OCI-LY7 (cell line): ENCODE data around the gene BICRAL. TPM values are rescaled to one million over a fixed set of nuclear protein-coding genes. Genes with fewer than 3 reads are reported as not detected.

ENCODE experiments used
- BruUV-seq: library from RNA; stranded (reverse); fragments of 400-500 nt; replicated peaks from 2 replicates; lab custom pipeline; 2021; lab: Mats Ljungman, UMichigan
- CTCF ChIA-PET: fragments of 300-600 bp; sonication (Branson Sonifier 250); formaldehyde crosslinking; loops from one replicate; lab custom pipeline; 2022; ENCODE audit warnings: antibody characterized with exemption; ENCODE audit not compliant: unreplicated experiment; lab: Charles Lee
- POLR2A ChIA-PET: fragments of 300-600 bp; sonication (Branson Sonifier 250); formaldehyde crosslinking; loops from one replicate; lab custom pipeline; 2022; ENCODE audit warnings: antibody characterized with exemption; lab: Charles Lee
- DNase-seq: peaks from one replicate; pipeline ENCODE4 v3.0.0-alpha.2; 2015; ENCODE audit warnings: low spot score
- H2AFZ ChIP-seq: fragments of 200-600 bp; sonication (generic), shearing (Covaris generic); 2 replicates; pipeline ENCODE4 v1.6.1; 2014; ENCODE audit warnings: mild to moderate bottlenecking, antibody characterized with exemption, low read length, moderate library complexity
- H3K27ac ChIP-seq: fragments of 200-600 bp; sonication (generic); 2 replicates; pipeline ENCODE4 v1.5.1; 2014; ENCODE audit warnings: mixed run types, low read depth, mild to moderate bottlenecking, moderate library complexity, low read length, inconsistent platforms; ENCODE audit not compliant: poor library complexity, severe bottlenecking
- H3K36me3 ChIP-seq: fragments of 200-600 bp; sonication (generic); 2 replicates; pipeline ENCODE4 v1.6.1; 2014; ENCODE audit warnings: mild to moderate bottlenecking, antibody characterized with exemption, low read length, moderate library complexity, mixed read lengths; ENCODE audit not compliant: insufficient read depth
- H3K4me1 ChIP-seq: fragments of 200-600 bp; sonication (generic); 2 replicates; pipeline ENCODE4 v1.5.1; 2014; ENCODE audit warnings: mild to moderate bottlenecking, low read length; ENCODE audit not compliant: insufficient read depth, poor library complexity, severe bottlenecking
- H3K4me2 ChIP-seq: fragments of 200-600 bp; sonication (generic); 2 replicates; pipeline ENCODE4 v1.6.1; 2014; ENCODE audit warnings: mild to moderate bottlenecking, low read length
- H3K4me3 ChIP-seq: fragments of 200-600 bp; sonication (generic); 2 replicates; pipeline ENCODE4 v1.5.1; 2014; ENCODE audit warnings: mild to moderate bottlenecking, low read depth, low read length; ENCODE audit not compliant: poor library complexity, severe bottlenecking
- H3K79me2 ChIP-seq: fragments of 200-600 bp; sonication (generic); 2 replicates; pipeline ENCODE4 v1.6.1; 2016; ENCODE audit warnings: low read depth, mild to moderate bottlenecking, low read length, moderate library complexity, mixed read lengths; ENCODE audit not compliant: insufficient read depth
- H3K9me2 ChIP-seq: fragments of 200-600 bp; sonication (generic); 2 replicates; pipeline ENCODE4 v1.6.1; 2016; ENCODE audit warnings: mild to moderate bottlenecking, low read length, mixed read lengths; ENCODE audit not compliant: insufficient read depth
- H3K9me3 ChIP-seq: fragments of 200-600 bp; sonication (generic); 2 replicates; pipeline ENCODE4 v1.6.1; 2014; ENCODE audit warnings: mild to moderate bottlenecking, mixed run types, low read length, mixed read lengths
- H4K20me1 ChIP-seq: fragments of 200-600 bp; sonication (generic); 2 replicates; pipeline ENCODE4 v1.6.1; 2014; ENCODE audit warnings: mild to moderate bottlenecking, antibody characterized with exemption, low read length, moderate library complexity, mixed read lengths; ENCODE audit not compliant: insufficient read depth
- CTCF ChIP-seq: fragments of 200-600 bp; sonication (generic); conservative IDR thresholded peaks from 2 replicates; pipeline ENCODE4 v1.5.1; 2014; ENCODE audit warnings: mild to moderate bottlenecking, antibody characterized with exemption, low read length, moderate library complexity, mixed read lengths
- EZH2phosphoT487 ChIP-seq: fragments of 200-600 bp; sonication (generic); IDR thresholded peaks from 2 replicates; pipeline ENCODE4 v1.6.1; 2018; ENCODE audit warnings: low read depth, borderline replicate concordance, mild to moderate bottlenecking, mixed run types, antibody characterized with exemption, low read length, moderate library complexity, mixed read lengths
- intact Hi-C: fragments of 100-400 bp; cut with micrococcal nuclease; formaldehyde crosslinking; loops from one replicate; pipeline ENCODE4 v1.10.0; 2022; ENCODE audit not compliant: unreplicated experiment
- total RNA-seq, 2 experiments: library from RNA; depleted of rRNA in 1 of 2; stranded (reverse); fragments of >200 nt in 1 of 2; shearing (Covaris generic) in 1 of 2; gene quantifications; 2 replicates each; pipeline ENCODE4 v1.2.3, GENCODE V29; 2014 to 2022

BICRAL gene
- total RNA-seq, 2 experiments from 2014 or later, result 10.3 to 25.7 TPM

GRCh38 chr6:42808492-42809483, 26.9 kb downstream of the BICRAL start:
- no peaks in the 10 kb centered on the region for H3K9me2 ChIP-seq
- TF ChIP-seq EZH2phosphoT487 (no peak), CTCF (no peak)
- no TSS peak for BruUV-seq
- H4K20me1 ChIP-seq, result no peaks in the 10 kb centered on the region
- no peak overlapping the region for H3K4me2 ChIP-seq
- intact Hi-C loops, result no loop called here
- H2AFZ ChIP-seq, result no peak overlapping the region
- CTCF ChIA-PET, result interaction anchor here (0.6 kb wide), 1 partner anchor 54 kb away, joined by 4 read pairs; no protein-coding TSS in a partner anchor
- POLR2A ChIA-PET, result interaction anchor here (0.6 kb wide), 1 partner anchor 13 kb away, joined by 3 read pairs; no protein-coding TSS in a partner anchor
- peaks cover 31% of the 10 kb centered on the region for H3K36me3 ChIP-seq
- DNase-seq, result no peak
- H3K4me1 ChIP-seq, result no peaks in the 10 kb centered on the region
- no peaks in the 10 kb centered on the region for H3K9me3 ChIP-seq
- H3K79me2 ChIP-seq, result peaks cover 4% of the 10 kb centered on the region; the same call in 1 of the 2 replicates
- H3K4me3 ChIP-seq, result no peak overlapping the region
- H3K27ac ChIP-seq, result no peak overlapping the region

GRCh38 chr6:42813074-42813645, 31.3 kb downstream of the BICRAL start:
- H3K4me3 ChIP-seq, result no peak overlapping the region
- H3K9me2 ChIP-seq, result no peaks in the 10 kb centered on the region
- ChIA-PET CTCF (no interaction called here), POLR2A (interaction anchor here (0.5 to 0.8 kb wide), 2 partner anchors 29 to 202 kb away, joined by 3 to 4 read pairs; no protein-coding TSS in a partner anchor)
- H3K4me1 ChIP-seq, result no peaks in the 10 kb centered on the region
- H4K20me1 ChIP-seq, result no peaks in the 10 kb centered on the region
- no peak for TF ChIP-seq EZH2phosphoT487
- no peak for TF ChIP-seq CTCF
- peaks cover 24% of the 10 kb centered on the region for H3K36me3 ChIP-seq
- no peaks in the 10 kb centered on the region for H3K79me2 ChIP-seq
- no TSS peak for BruUV-seq
- no peaks in the 10 kb centered on the region for H3K9me3 ChIP-seq
- H3K4me2 ChIP-seq, result no peak overlapping the region
- intact Hi-C loops, result no loop called here
- DNase-seq, result no peak
- no peak overlapping the region for H2AFZ ChIP-seq
- no peak overlapping the region for H3K27ac ChIP-seq
